Stimulated activated CD4-positive, alpha-beta T cell treated with anti-CD3 and anti-CD28 coated beads, Interleukin-12 subunit alpha, Interleukin-12 subunit beta, amount 100 ng/mL, for 24 hours (primary cell): Measurements from ENCODE around the gene KCTD21.
"Not testable (repeated sequence)": the region's sequence is repeated elsewhere in the genome, so short reads cannot be mapped to it uniquely, and the experiment has no call there.

Experiments
- DNase-seq, 2 experiments: peaks; one replicate each; pipeline ENCODE4 v3.0.0-alpha.2; 2020; ENCODE audit warnings: low read depth in 2 of 2

Gene KCTD21

GRCh38 chr11:78177216-78177615 is 11.2 kb downstream of the KCTD21 start:
- no peak for DNase-seq

GRCh38 chr11:78176605-78177141 is 11.8 kb downstream of the KCTD21 start:
- DNase-seq: no peak

- not testable (repeated sequence) for DNase-seq
Measured at GRCh38 chr11:78175862-78176261, 12.6 kb downstream of the KCTD21 start.

GRCh38 chr11:78171951-78172350 is 16.5 kb downstream of the KCTD21 start:
- DNase-seq: no peak

- DNase-seq: no peak
Measured at GRCh38 chr11:78170874-78171549, 17.4 kb downstream of the KCTD21 start.

GRCh38 chr11:78170413-78170812 is 18.0 kb downstream of the KCTD21 start:
- DNase-seq: no peak

- DNase-seq: no peak
Measured at GRCh38 chr11:78168539-78169477, 19.6 kb downstream of the KCTD21 start.

GRCh38 chr11:78166855-78167469 is 21.5 kb downstream of the KCTD21 start:
- no peak for DNase-seq

- DNase-seq: no peak
Measured at GRCh38 chr11:78164471-78164870, 24.0 kb downstream of the KCTD21 start.

- DNase-seq: no peak
Measured at GRCh38 chr11:78163828-78164227, 24.6 kb downstream of the KCTD21 start.

- no peak for DNase-seq
Measured at GRCh38 chr11:78161962-78162371, 26.5 kb downstream of the KCTD21 start.

- DNase-seq: no peak
Measured at GRCh38 chr11:78161346-78161745, 27.1 kb downstream of the KCTD21 start.

GRCh38 chr11:78160557-78160956 is 27.9 kb downstream of the KCTD21 start:
- DNase-seq: no peak

GRCh38 chr11:78158987-78159652 is 29.3 kb downstream of the KCTD21 start:
- DNase-seq: no peak

GRCh38 chr11:78156127-78156844 is 32.1 kb downstream of the KCTD21 start:
- no peak for DNase-seq

GRCh38 chr11:78151804-78152203 is 36.6 kb downstream of the KCTD21 start:
- DNase-seq: no peak

GRCh38 chr11:78150754-78151153 is 37.7 kb downstream of the KCTD21 start:
- no peak for DNase-seq

GRCh38 chr11:78150346-78150745 is 38.1 kb downstream of the KCTD21 start:
- no peak for DNase-seq

- DNase-seq: no peak
Measured at GRCh38 chr11:78149646-78150045, 38.8 kb downstream of the KCTD21 start.

- DNase-seq: no peak
Measured at GRCh38 chr11:78147807-78148206, 40.6 kb downstream of the KCTD21 start.

GRCh38 chr11:78145511-78146025 is 42.9 kb downstream of the KCTD21 start:
- DNase-seq: no peak
